ENCODE results near the gene CTNNA3. TPM values are rescaled to one million over a fixed set of nuclear protein-coding genes. Genes with fewer than 3 reads are reported as not detected.
"Not testable (repeated sequence)": the region's sequence is repeated elsewhere in the genome, so short reads cannot be mapped to it uniquely, and the experiment has no call there.

The CTNNA3 gene
- total and polyA plus RNA-seq, 4 donors = under 0.01 to 39.8 (median 0.09) TPM

DNA sequence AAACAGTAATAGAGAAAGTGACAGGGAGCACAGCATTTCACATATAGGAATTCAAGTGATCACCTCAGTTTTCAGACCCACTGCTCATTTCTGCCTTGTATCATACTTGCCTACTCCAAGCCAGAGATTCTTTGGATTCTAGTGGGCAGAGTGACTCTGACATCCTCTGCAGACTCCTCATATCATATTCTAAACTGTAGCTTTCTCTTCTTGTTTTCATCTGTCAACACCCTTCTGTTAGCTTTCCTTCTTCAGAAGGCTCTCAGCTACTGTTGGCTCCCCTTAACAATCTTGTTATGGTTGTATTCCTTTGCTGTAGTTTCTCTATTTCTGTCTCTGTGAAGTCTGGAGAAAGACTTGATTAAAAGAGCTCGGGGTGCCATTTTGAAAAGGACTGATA, 120.5 kb downstream of the CTNNA3 start:
- H3K4me3 ChIP-seq = no peak overlapping the region
- H3K9ac ChIP-seq (ENCODE audit: insufficient read depth in 1 of 2, low read length in 2 of 2) = no peak overlapping the region
- no peak overlapping the region for H3K27ac ChIP-seq (ENCODE audit: low read depth in 1 of 2, low read length in 1 of 2)
- H3K9me3 ChIP-seq (ENCODE audit: control insufficient read depth in 4 of 4, insufficient read depth in 3 of 4, low read length in 3 of 4) = no peaks in the 10 kb centered on the region
- ATAC-seq (ENCODE audit: insufficient read depth, low FRiP score) = no peak
- peaks cover 0 to 3% (median 0%) of the 10 kb centered on the region in 5 donors for H3K4me1 ChIP-seq (ENCODE audit: control insufficient read depth in 5 of 5, insufficient read depth in 5 of 5, low read length in 5 of 5)
- 54 to 56% methylated on average over 1 of the region's 1 CpG for WGBS, 2 donors
- no peaks in the 10 kb centered on the region for H3K27me3 ChIP-seq (ENCODE audit: control insufficient read depth in 3 of 3, insufficient read depth in 3 of 3, low read length in 2 of 3)
- TF ChIP-seq, protein P1, sequence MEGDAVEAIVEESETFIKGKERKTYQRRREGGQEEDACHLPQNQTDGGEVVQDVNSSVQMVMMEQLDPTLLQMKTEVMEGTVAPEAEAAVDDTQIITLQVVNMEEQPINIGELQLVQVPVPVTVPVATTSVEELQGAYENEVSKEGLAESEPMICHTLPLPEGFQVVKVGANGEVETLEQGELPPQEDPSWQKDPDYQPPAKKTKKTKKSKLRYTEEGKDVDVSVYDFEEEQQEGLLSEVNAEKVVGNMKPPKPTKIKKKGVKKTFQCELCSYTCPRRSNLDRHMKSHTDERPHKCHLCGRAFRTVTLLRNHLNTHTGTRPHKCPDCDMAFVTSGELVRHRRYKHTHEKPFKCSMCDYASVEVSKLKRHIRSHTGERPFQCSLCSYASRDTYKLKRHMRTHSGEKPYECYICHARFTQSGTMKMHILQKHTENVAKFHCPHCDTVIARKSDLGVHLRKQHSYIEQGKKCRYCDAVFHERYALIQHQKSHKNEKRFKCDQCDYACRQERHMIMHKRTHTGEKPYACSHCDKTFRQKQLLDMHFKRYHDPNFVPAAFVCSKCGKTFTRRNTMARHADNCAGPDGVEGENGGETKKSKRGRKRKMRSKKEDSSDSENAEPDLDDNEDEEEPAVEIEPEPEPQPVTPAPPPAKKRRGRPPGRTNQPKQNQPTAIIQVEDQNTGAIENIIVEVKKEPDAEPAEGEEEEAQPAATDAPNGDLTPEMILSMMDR (IDR thresholded peaks at IDR 0.05; ENCODE audit: control extremely low read depth, extremely low read depth) = no peak
- H3K36me3 ChIP-seq (ENCODE audit: control insufficient read depth in 4 of 4, insufficient read depth in 4 of 4, low read length in 4 of 4) = no peaks in the 10 kb centered on the region
- DNase-seq = peak in 1 of 3 donors; percentile 7

DNA sequence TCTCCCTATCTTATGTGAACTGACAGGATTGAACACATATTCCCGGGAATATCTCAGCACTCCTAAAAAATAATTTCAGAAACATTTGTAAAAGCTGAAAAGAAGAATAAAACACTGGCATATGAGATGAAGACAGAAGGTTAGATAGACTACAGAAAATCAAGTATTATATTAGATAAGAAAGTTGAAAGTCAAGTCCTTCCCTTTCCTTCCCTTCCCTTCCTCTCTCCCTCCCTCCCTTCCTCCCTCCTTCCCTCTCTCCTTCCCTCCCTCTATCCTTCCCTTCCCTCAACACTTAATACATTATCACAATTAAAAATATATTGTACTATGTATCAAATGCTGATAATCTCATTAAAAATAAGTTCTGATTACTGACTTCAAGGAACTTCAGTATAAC, 122.5 kb downstream of the CTNNA3 start:
- TF ChIP-seq, protein P1 (IDR thresholded peaks at IDR 0.05; ENCODE audit: control extremely low read depth, extremely low read depth) = no peak
- Histone ChIP-seq H3K9ac (ENCODE audit: insufficient read depth in 1 of 2, low read length in 2 of 2) (no peak overlapping the region), H3K4me3 (no peak overlapping the region), H3K4me1 (ENCODE audit: control insufficient read depth in 5 of 5, insufficient read depth in 5 of 5, low read length in 5 of 5) (peaks cover 0 to 3% (median 0%) of the 10 kb centered on the region in 5 donors), H3K36me3 (ENCODE audit: control insufficient read depth in 4 of 4, insufficient read depth in 4 of 4, low read length in 4 of 4) (no peaks in the 10 kb centered on the region), H3K9me3 (ENCODE audit: control insufficient read depth in 4 of 4, insufficient read depth in 3 of 4, low read length in 3 of 4) (no peaks in the 10 kb centered on the region), H3K27me3 (ENCODE audit: control insufficient read depth in 3 of 3, insufficient read depth in 3 of 3, low read length in 2 of 3) (no peaks in the 10 kb centered on the region), H3K27ac (ENCODE audit: low read depth in 1 of 2, low read length in 1 of 2) (no peak overlapping the region)
- WGBS, 2 donors = 87 to 90% methylated on average over 1 of the region's 1 CpG
- ATAC-seq (ENCODE audit: insufficient read depth, low FRiP score) (no peak), DNase-seq (no peak)

DNA sequence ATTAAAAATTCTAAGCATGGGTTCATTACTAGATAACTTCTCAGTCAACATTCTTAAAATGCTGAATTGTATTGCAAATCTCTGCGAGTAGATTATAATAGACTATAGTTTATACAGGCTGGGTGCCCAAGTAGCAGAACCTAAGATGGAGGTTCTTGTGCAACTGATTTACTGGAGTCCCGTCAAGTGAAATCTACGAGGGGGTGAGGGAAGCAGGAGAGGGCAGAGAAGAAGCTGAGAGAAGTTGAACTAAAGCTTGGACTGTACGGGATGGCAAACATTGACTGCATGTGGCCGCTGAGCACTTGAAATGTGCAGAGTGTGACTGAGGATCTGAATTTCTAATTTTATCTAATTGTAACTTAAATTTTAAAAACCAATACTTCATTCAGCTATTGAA, 124.5 kb downstream of the CTNNA3 start:
- H3K4me1 ChIP-seq (ENCODE audit: control insufficient read depth in 5 of 5, insufficient read depth in 5 of 5, low read length in 5 of 5) = peaks cover 0 to 3% (median 0%) of the 10 kb centered on the region in 5 donors
- DNase-seq (no peak), ATAC-seq (ENCODE audit: insufficient read depth, low FRiP score) (no peak)
- TF ChIP-seq, protein P1 (IDR thresholded peaks at IDR 0.05; ENCODE audit: control extremely low read depth, extremely low read depth) = no peak
- no peak overlapping the region for H3K4me3 ChIP-seq
- H3K27me3 ChIP-seq (ENCODE audit: control insufficient read depth in 3 of 3, insufficient read depth in 3 of 3, low read length in 2 of 3) = no peaks in the 10 kb centered on the region
- no peaks in the 10 kb centered on the region for H3K36me3 ChIP-seq (ENCODE audit: control insufficient read depth in 4 of 4, insufficient read depth in 4 of 4, low read length in 4 of 4)
- no peak overlapping the region for H3K9ac ChIP-seq (ENCODE audit: insufficient read depth in 1 of 2, low read length in 2 of 2)
- 61 to 80% methylated on average over 5 of the region's 5 CpGs for WGBS, 2 donors
- no peaks in the 10 kb centered on the region for H3K9me3 ChIP-seq (ENCODE audit: control insufficient read depth in 4 of 4, insufficient read depth in 3 of 4, low read length in 3 of 4)
- H3K27ac ChIP-seq (ENCODE audit: low read depth in 1 of 2, low read length in 1 of 2) = no peak overlapping the region

DNA sequence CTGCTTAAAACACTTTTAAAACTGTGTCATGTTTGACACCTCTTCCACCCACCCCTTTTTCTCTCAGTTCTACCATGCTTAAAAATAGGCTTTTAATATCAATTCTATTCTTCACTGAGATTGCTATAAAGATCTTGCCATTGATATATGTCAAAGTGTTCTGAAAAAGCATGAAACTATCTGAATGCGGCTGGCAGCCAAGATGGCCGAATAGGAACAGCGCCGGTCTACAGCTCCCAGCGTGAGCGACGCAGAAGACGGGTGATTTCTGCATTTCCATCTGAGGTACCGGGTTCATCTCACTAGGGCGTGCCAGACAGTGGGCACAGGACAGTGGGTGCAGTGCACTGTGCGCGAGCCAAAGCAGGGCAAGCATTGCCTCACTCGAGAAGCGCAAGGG, 137.7 kb downstream of the CTNNA3 start:
- H3K36me3 ChIP-seq (ENCODE audit: control insufficient read depth in 4 of 4, insufficient read depth in 4 of 4, low read length in 4 of 4); H3K4me1 ChIP-seq (ENCODE audit: control insufficient read depth in 5 of 5, insufficient read depth in 5 of 5, low read length in 5 of 5); H3K9me3 ChIP-seq (ENCODE audit: control insufficient read depth in 4 of 4, insufficient read depth in 3 of 4, low read length in 3 of 4); H3K9ac ChIP-seq (ENCODE audit: insufficient read depth in 1 of 2, low read length in 2 of 2); H3K27ac ChIP-seq (ENCODE audit: low read depth in 1 of 2, low read length in 1 of 2); H3K4me3 ChIP-seq; DNase-seq; H3K27me3 ChIP-seq (ENCODE audit: control insufficient read depth in 3 of 3, insufficient read depth in 3 of 3, low read length in 2 of 3); ATAC-seq (ENCODE audit: insufficient read depth, low FRiP score): not testable (repeated sequence)
- 95 to 97% methylated on average over 14 of the region's 14 CpGs for WGBS, 2 donors
